ENCODE measurements around the gene SLC2A10.
A peak's percentile ranks its signal among the peaks of the same experiment; 100 is the strongest.
"Not testable (repeated sequence)": the region's sequence is repeated elsewhere in the genome, so short reads cannot be mapped to it uniquely, and the experiment has no call there.

SLC2A10 gene

DNA sequence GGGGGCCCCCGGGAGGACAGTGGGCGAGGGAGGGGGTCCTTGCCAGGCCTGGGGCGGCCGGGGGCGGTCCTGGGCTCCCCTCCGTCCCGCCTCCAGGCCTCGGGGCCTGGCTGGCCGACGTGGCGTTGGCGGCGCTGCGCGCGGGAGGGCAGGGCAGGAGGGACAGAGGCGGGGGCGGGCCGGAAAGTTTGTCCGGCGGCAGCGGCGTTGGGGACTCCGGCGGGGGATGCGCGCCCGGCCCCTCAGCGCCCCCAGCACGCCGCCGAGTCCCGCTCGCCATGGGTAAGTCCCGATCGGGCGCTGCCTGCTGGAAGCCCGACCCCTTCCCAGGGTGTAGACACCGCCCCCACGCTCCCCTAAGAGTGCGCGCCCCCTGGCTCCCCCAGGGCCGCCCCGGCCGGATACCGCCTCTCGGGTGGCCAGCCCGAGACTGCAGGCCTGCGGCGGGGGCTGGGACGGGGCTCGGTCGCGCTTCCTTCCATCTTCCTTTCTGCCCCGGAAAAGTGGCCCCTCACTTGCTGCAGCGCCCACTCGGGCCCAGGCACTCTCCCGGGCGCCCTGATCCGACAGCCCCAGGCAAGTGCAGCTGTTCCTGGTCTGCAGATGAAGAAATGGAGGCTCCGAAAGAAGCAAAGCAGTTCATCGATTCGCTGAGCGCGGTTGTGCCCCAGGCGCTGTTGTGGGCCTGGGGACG is at the start of gene SLC2A10:
Gene SLC2A10, plus strand, starts transcription at position 191 of the 694 bp plus-strand sequence. Its CDS starts 88 bp downstream, at position 279.
- DNase-seq (ENCODE audit: low read depth), result peak; percentile 37

DNA sequence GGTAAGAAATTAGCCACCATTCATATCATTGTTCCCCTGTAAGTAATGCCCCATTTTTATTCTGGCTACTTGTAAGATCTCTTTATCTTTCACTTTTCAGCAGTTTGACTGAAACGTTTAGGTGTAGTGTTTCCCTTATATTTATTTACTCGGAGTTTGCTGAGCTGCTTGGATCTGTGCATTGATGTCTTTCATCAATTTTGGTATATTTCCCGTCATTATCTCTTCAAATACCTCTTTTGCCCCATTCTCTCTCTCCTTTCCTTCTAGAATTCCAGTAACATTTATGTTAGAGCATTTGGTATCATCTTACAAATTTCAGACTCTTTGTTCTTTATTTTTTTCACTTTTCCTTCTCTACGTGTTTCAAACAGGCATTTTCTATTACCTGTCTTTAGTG is 49.0 kb upstream of the SLC2A10 start:
- DNase-seq (ENCODE audit: low read depth), result no peak

DNA sequence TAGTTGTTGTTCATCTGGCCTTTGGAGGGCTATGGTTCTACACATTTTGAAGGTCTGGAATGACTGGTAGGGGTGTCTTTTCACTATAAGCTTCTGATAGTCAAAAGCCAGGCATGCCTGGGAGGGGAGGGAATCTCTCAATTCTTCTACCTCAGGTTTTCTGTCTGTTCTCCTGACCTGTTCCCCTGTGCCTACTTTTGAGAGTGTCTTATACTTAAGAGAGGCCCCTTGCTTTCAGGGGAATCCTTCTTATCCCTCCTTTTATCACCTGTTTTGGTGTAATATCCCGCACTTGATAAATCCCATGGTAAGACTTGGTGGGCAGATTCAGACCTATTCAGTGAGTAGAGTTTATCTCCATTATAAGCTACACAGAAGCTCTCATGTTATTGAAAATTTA is 47.8 kb upstream of the SLC2A10 start:
- no peak for DNase-seq (ENCODE audit: low read depth)

GRCh38 chr20:46663531-46663930 is 45.9 kb upstream of the SLC2A10 start:
- no peak for DNase-seq (ENCODE audit: low read depth)

DNA sequence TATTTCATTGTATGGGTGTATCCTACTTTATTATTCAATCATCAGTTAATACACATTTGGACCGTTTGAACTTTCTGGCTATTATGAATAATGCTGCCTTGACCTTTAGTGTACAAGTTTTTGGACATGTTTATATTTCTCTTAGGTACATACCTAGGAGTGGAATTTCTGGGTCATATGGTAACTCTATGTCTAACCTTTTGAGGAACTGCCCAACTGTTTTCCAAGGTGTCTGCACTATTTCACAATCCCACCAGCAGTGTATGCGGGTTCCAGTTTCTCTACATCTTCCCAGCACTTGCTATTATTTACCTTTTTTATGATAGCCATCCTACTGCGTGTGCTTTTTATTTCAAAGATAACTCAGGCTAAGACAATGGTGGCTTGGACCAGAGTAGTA is 43.8 kb upstream of the SLC2A10 start:
- no peak for DNase-seq (ENCODE audit: low read depth)

GRCh38 chr20:46666306-46666705 is 43.1 kb upstream of the SLC2A10 start:
- DNase-seq (ENCODE audit: low read depth), result no peak

- DNase-seq (ENCODE audit: low read depth), result no peak
Observed at GRCh38 chr20:46666818-46667515, 42.5 kb upstream of the SLC2A10 start.

DNA sequence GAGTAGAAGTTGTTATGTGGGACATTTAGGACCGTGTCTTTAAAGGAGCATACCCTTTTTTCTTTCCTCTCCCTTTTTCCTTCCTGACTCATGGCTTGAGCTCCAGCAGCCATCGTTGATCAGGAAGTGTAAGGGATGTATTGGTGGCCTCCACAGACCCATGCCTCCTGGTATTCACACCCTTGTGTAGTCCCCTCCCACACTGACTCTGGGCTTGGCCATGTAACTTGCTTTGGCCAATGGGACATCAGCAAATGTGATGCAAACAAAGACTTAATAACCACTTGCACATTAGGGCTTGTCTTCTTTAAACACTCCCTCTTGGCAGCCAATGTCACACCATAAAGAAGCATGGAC is 39.2 kb upstream of the SLC2A10 start:
- no peak for DNase-seq (ENCODE audit: low read depth)

- DNase-seq (ENCODE audit: low read depth), result no peak
Observed at GRCh38 chr20:46670585-46671584, 38.6 kb upstream of the SLC2A10 start.

DNA sequence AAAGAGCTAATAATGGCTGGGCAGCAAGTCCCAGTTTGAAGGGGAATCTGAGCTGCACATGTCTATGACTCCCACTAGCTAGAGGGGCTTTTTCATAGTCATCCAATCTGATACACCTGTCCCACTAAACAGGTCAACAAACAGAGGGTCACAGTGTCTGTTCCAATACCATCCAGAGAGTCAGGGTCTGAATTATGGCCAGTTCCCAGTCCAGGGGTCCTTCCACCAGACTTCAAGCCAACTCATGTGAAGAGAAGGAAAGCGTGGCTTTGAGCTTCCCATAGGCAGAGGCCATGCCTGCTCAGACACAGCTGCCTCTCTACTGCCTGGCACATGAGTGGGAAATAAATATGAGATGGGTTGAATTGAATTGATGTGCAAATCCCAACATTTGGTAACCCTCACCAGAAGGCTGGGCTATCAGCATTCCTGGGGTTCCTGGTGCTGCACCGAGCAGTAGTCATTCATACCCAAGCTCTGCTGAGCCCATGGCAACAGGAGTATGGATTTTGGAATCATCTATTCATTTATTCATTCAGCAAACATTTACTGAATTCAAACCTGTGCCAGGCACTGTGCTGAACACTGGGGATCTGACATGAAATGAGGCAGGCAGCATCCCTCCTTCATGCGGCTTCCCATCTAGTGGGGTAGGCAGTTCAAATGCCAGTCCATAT is 37.4 kb upstream of the SLC2A10 start:
- DNase-seq (ENCODE audit: low read depth), result no peak

GRCh38 chr20:46672543-46673148 is 36.8 kb upstream of the SLC2A10 start:
- DNase-seq (ENCODE audit: low read depth), result no peak

DNA sequence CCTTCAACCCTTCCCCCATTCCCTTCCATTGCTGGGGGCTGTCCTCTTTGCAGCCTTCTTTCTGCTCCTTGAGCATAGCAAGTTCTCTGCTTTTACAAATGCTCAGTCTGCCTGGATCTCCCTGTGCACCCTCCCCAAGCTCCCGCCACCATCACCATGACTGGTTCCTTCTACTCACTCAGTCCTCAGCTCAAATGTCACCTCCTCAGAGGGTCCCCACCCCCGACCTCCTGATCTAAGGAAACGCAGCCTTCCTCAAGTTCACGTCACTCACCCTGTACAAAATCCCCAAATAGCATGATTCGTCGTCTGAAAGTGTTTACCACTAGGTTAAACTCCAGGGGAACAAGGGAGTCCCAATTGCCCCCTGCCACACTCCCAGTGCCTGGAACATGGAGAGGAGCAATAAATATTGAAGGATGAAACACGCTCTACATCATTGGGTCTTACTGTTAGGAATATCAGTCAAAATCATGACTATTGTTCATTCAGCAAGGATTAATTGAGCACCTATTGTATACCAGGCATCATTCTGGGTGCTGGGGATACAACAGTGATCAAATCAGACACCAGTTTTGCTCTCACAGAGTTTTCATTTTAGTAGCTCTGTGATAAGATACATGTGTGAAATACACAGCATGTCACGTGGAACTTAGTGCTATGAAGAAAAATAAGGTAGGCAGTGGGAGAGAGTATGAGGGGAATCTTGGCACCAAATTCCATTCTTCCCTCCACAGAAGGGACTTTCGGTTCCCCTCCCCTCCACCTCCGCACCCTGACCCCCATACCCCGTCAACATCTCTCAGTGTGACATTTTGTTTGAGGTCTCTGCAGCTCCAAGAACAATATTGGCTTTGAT is 35.8 kb upstream of the SLC2A10 start:
- no peak for DNase-seq (ENCODE audit: low read depth)

- DNase-seq (ENCODE audit: low read depth), result no peak
Observed at GRCh38 chr20:46674253-46675083, 35.0 kb upstream of the SLC2A10 start.

DNA sequence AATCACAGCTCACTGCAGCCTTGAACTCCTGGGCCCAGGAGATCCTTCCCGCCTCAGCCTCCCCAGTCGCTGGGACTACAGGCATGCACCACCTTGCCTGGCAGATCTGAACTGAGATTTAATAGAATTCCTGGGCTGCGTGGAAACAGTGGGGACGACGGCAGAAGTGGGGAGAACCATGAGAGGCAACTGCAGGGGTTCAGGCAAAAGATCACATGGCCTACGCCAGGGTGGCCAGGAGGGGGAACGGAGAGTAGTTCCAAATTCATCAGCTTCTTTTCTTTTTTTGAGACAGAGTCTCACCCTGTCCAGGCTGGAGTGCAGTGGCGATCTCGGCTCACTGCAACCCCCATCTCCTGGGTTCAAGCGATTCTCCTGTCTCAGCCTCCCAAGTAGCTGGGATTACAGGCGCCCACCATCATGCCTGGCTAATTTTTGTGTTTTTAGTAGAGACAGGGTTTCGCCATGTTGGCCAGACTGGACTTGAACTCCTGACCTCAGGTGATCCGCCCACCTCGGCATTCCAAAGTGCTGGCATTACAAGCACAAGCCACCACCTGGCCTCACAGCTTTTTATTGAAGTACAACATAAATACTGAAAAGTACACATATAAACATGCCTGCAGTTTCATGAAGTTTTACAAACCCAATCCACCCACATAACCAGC is 32.7 kb upstream of the SLC2A10 start:
- DNase-seq (ENCODE audit: low read depth), result not testable (repeated sequence)

DNA sequence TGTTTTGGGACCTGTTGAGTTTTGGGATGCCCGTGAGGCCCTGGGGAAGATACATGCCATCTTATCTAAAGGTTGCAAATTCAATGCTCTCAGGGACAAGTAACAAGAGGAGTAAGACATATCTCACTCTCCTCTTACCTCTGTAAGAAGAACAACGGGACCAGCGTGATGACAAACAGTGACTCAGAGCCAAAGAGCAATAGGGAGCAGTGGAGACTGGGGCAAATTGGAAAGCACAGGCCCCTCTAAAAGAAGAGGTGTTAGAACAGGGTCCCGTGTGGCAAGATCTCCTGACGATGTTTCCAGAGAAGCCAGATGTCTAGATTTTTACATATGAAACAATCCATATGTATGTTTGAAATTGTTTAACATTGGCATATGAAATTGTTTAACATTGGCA is 31.8 kb upstream of the SLC2A10 start:
- no peak for DNase-seq (ENCODE audit: low read depth)

DNA sequence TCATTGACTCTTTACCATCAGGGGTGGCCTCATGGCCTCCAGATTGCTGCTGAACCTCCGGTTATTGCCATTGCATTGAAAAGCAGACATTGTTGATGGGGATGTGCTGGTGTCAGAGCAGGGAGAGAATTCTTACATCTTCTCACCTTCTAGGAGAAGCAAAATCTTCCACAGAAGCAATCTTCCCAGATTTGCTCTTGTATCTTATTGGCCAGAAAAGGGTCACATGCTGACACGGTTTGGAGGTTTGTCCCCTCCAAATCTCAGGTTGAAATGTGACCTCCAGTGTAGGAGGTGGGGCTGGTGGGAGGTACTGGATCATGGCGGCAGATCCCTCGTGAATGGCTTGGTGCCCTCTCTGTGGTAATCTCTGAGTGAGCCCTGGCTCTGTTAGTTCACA is 30.9 kb upstream of the SLC2A10 start:
- no peak for DNase-seq (ENCODE audit: low read depth)

DNA sequence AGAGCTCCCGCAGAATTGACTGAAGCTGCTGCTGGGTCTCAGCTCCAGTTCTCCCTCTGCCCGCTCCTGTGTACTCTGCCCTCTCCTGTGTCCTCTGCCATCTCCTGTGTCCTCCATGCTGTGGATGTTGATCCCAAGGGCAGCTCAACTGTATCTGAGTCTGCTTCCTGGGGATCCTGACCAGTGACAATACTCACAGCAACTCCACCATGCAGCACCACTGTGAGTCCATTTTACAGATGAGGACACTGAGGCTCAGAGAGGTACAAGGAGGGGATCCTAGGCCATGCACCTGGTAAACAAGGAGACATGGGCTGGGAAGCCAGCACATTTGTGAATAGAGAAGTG is 28.8 kb upstream of the SLC2A10 start:
- DNase-seq (ENCODE audit: low read depth), result no peak

GRCh38 chr20:46681032-46681854 is 28.2 kb upstream of the SLC2A10 start:
- DNase-seq (ENCODE audit: low read depth), result no peak

Data from GM04504 (cell line).